Astrocyte (in vitro differentiated cells and primary cell): ENCODE data around the gene ATXN10. TPM values are rescaled to one million over a fixed set of nuclear protein-coding genes. Genes with fewer than 3 reads are reported as not detected.
A peak's percentile ranks its signal among the peaks of the same experiment; 100 is the strongest.

Experiments
- DNase-seq: peaks from one replicate; pipeline ENCODE4 v3.0.0-alpha.2; 2010; ENCODE audit warnings: low read depth
- FAIRE-seq: peaks from 2 replicates; lab custom pipeline; 2011; peaks lifted over from hg19 to GRCh38; lab: Jason Lieb, UNC
- H2AFZ ChIP-seq: 2 replicates; pipeline ENCODE4 v1.6.0; 2012; ENCODE audit warnings: low read depth, low read length, inconsistent platforms
- H3K27ac ChIP-seq: 2 replicates; pipeline ENCODE4 v1.5.1; 2011; ENCODE audit warnings: low read depth, low read length, inconsistent platforms
- H3K27me3 ChIP-seq: 2 replicates; pipeline ENCODE4 v1.6.0; 2011; ENCODE audit warnings: low read length, inconsistent platforms; ENCODE audit not compliant: insufficient read depth
- H3K36me3 ChIP-seq: 2 replicates; pipeline ENCODE4 v1.5.1; 2011; ENCODE audit warnings: low read length, inconsistent platforms; ENCODE audit not compliant: insufficient read depth
- H3K4me1 ChIP-seq: 2 replicates; pipeline ENCODE4 v1.5.1; 2011; ENCODE audit warnings: low read length, inconsistent platforms; ENCODE audit not compliant: insufficient read depth
- H3K4me2 ChIP-seq: 2 replicates; pipeline ENCODE4 v1.6.0; 2012; ENCODE audit warnings: low read length, inconsistent platforms
- H3K4me3 ChIP-seq: 2 replicates; pipeline ENCODE4 v1.5.1; 2011; ENCODE audit warnings: low read depth, mild to moderate bottlenecking, low read length, inconsistent platforms; ENCODE audit not compliant: insufficient read depth
- H3K79me2 ChIP-seq: 2 replicates; pipeline ENCODE4 v1.6.0; 2012; ENCODE audit warnings: mild to moderate bottlenecking, low read length, inconsistent platforms; ENCODE audit not compliant: insufficient read depth
- H3K9ac ChIP-seq: 2 replicates; pipeline ENCODE4 v1.6.0; 2012; ENCODE audit warnings: mild to moderate bottlenecking, low read length, inconsistent platforms
- H3K9me3 ChIP-seq: 2 replicates; pipeline ENCODE4 v1.5.1; 2012; ENCODE audit warnings: low read depth, mild to moderate bottlenecking, low read length, inconsistent platforms; ENCODE audit not compliant: insufficient read depth
- H4K20me1 ChIP-seq: 2 replicates; pipeline ENCODE4 v1.6.0; 2012; ENCODE audit warnings: low read length, inconsistent platforms; ENCODE audit not compliant: insufficient read depth
- H3K27ac Mint-ChIP-seq: one replicate; pipeline ENCODE4 v1.8.0; 2021; ENCODE audit warnings: mild to moderate bottlenecking, mixed read lengths; ENCODE audit not compliant: unreplicated experiment
- H3K27me3 Mint-ChIP-seq: one replicate; pipeline ENCODE4 v1.8.0; 2021; ENCODE audit warnings: low read depth, mixed read lengths; ENCODE audit not compliant: unreplicated experiment
- H3K36me3 Mint-ChIP-seq: one replicate; pipeline ENCODE4 v1.8.0; 2021; ENCODE audit warnings: low read depth, mixed read lengths; ENCODE audit not compliant: unreplicated experiment
- H3K4me1 Mint-ChIP-seq: one replicate; pipeline ENCODE4 v1.8.0; 2021; ENCODE audit warnings: low read depth, mixed read lengths; ENCODE audit not compliant: unreplicated experiment
- H3K4me3 Mint-ChIP-seq: one replicate; pipeline ENCODE4 v1.8.0; 2021; ENCODE audit warnings: mild to moderate bottlenecking, moderate library complexity, mixed read lengths; ENCODE audit not compliant: unreplicated experiment
- H3K9me3 Mint-ChIP-seq: one replicate; pipeline ENCODE4 v1.8.0; 2021; ENCODE audit warnings: mild to moderate bottlenecking, mixed read lengths; ENCODE audit not compliant: unreplicated experiment
- CTCF ChIP-seq: IDR thresholded peaks from 2 replicates; pipeline ENCODE4 v1.5.1; 2011; ENCODE audit warnings: low read depth, mild to moderate bottlenecking, inconsistent platforms, low read length, moderate library complexity; ENCODE audit not compliant: insufficient read depth
- EZH2 ChIP-seq: IDR thresholded peaks from 2 replicates; pipeline ENCODE4 v1.6.1; 2012; ENCODE audit warnings: mild to moderate bottlenecking, low read length, inconsistent platforms; ENCODE audit not compliant: insufficient read depth
- total RNA-seq: library from RNA; stranded (reverse); gene quantifications from 2 replicates; pipeline ENCODE4 v1.2.1, GENCODE V29; 2021

Gene ATXN10
- total RNA-seq, 1 donor from 2014 or later = 195 TPM

GRCh38 chr22:45843031-45843430 lies 171.4 kb downstream of the ATXN10 start:
- no peak for TF ChIP-seq EZH2
- TF ChIP-seq CTCF = no peak
- H3K4me1 Mint-ChIP-seq = peaks cover 44% of the 10 kb centered on the region
- H3K4me3 ChIP-seq = no peak overlapping the region
- DNase-seq = no peak
- H3K79me2 ChIP-seq = peaks cover 14% of the 10 kb centered on the region
- H3K36me3 Mint-ChIP-seq = peaks cover 5% of the 10 kb centered on the region
- H2AFZ ChIP-seq = no peak overlapping the region
- no peaks in the 10 kb centered on the region for H3K9me3 ChIP-seq
- peak overlapping the region; percentile 8 for H3K27ac Mint-ChIP-seq
- no peak for FAIRE-seq
- H3K27ac ChIP-seq = peak overlapping the region; percentile 21
- no peaks in the 10 kb centered on the region for H3K27me3 ChIP-seq
- H3K4me3 Mint-ChIP-seq = no peak overlapping the region
- no peaks in the 10 kb centered on the region for H3K27me3 Mint-ChIP-seq
- peaks cover 7% of the 10 kb centered on the region for H3K36me3 ChIP-seq
- peaks cover 42% of the 10 kb centered on the region for H4K20me1 ChIP-seq
- peaks cover 42% of the 10 kb centered on the region for H3K4me1 ChIP-seq
- peak overlapping the region; percentile 66 for H3K4me2 ChIP-seq
- H3K9me3 Mint-ChIP-seq = no peaks in the 10 kb centered on the region
- H3K9ac ChIP-seq = peak overlapping the region; percentile 18

- Mint-ChIP-seq H3K36me3 (peaks cover 12% of the 10 kb centered on the region), H3K4me1 (peaks cover 44% of the 10 kb centered on the region), H3K4me3 (no peak overlapping the region), H3K9me3 (no peaks in the 10 kb centered on the region), H3K27ac (no peak overlapping the region), H3K27me3 (no peaks in the 10 kb centered on the region)
- H3K9me3 ChIP-seq = no peaks in the 10 kb centered on the region
- peak overlapping the region; percentile 2 for H3K9ac ChIP-seq
- H3K4me1 ChIP-seq = peaks cover 42% of the 10 kb centered on the region
- H2AFZ ChIP-seq = no peak overlapping the region
- H3K4me2 ChIP-seq = peak overlapping the region; percentile 66
- H4K20me1 ChIP-seq = peaks cover 38% of the 10 kb centered on the region
- H3K27me3 ChIP-seq = no peaks in the 10 kb centered on the region
- H3K79me2 ChIP-seq = peaks cover 12% of the 10 kb centered on the region
- no peak for FAIRE-seq
- DNase-seq = no peak
- peaks cover 9% of the 10 kb centered on the region for H3K36me3 ChIP-seq
- TF ChIP-seq EZH2 (no peak), CTCF (no peak)
- no peak overlapping the region for H3K27ac ChIP-seq
- H3K4me3 ChIP-seq = no peak overlapping the region
Measured at GRCh38 chr22:45843986-45844385, 172.4 kb downstream of the ATXN10 start.

GRCh38 chr22:45845076-45845487 lies 173.4 kb downstream of the ATXN10 start:
- Histone ChIP-seq H2AFZ (no peak overlapping the region), H3K9ac (peak overlapping the region; percentile 19), H3K9me3 (no peaks in the 10 kb centered on the region), H3K4me1 (peaks cover 39% of the 10 kb centered on the region), H3K4me3 (no peak overlapping the region), H3K36me3 (peaks cover 9% of the 10 kb centered on the region), H4K20me1 (peaks cover 33% of the 10 kb centered on the region), H3K79me2 (peaks cover 4% of the 10 kb centered on the region), H3K27ac (peak overlapping the region; percentile 5), H3K27me3 (no peaks in the 10 kb centered on the region), H3K4me2 (peak overlapping the region; percentile 20)
- TF ChIP-seq CTCF = no peak
- no peak for TF ChIP-seq EZH2
- Mint-ChIP-seq H3K4me1 (peaks cover 44% of the 10 kb centered on the region), H3K27me3 (no peaks in the 10 kb centered on the region), H3K36me3 (peaks cover 19% of the 10 kb centered on the region), H3K27ac (peak overlapping the region; percentile 77), H3K4me3 (no peak overlapping the region), H3K9me3 (no peaks in the 10 kb centered on the region)
- FAIRE-seq (no peak), DNase-seq (peak; percentile 44)
